Sigmoid colon (tissue), 4 donors: ENCODE data around the gene CAMSAP3.

Experiments
- CTCF ChIP-seq, 4 experiments: fragments of 450-650 bp in 3 of 4; fragments of 200-600 bp in 1 of 4; IDR thresholded peaks; one replicate each; pipeline ENCODE4 v1.5.1; 2016 to 2019; ENCODE audit warnings: antibody characterized with exemption in 4 of 4, mild to moderate bottlenecking in 3 of 4, moderate library complexity in 2 of 4
- EP300 ChIP-seq, 4 donors: sonication (generic); formaldehyde crosslinking; IDR thresholded peaks; one replicate each; pipeline ENCODE4 v1.6.1; 2017; ENCODE audit warnings: antibody characterized with exemption in 4 of 4
- POLR2A ChIP-seq, 2 donors: fragments of 450-650 bp; IDR thresholded peaks; one replicate each; pipeline ENCODE4 v1.6.1; 2016; ENCODE audit warnings: antibody characterized with exemption in 2 of 2, mild to moderate bottlenecking in 2 of 2, moderate library complexity in 2 of 2

- TF ChIP-seq CTCF (IDR thresholded peaks at IDR 0.05), result no peak
- TF ChIP-seq POLR2A (IDR thresholded peaks at IDR 0.05), result no peak
- no peak for TF ChIP-seq EP300 (IDR thresholded peaks at IDR 0.05)
Measured at GRCh38 chr19:7607212-7607873, 11.7 kb downstream of the CAMSAP3 start.
